ENCODE measurements around the gene ENAM.
"Not testable (repeated sequence)": the region's sequence is repeated elsewhere in the genome, so short reads cannot be mapped to it uniquely, and the experiment has no call there.

Gene ENAM

DNA sequence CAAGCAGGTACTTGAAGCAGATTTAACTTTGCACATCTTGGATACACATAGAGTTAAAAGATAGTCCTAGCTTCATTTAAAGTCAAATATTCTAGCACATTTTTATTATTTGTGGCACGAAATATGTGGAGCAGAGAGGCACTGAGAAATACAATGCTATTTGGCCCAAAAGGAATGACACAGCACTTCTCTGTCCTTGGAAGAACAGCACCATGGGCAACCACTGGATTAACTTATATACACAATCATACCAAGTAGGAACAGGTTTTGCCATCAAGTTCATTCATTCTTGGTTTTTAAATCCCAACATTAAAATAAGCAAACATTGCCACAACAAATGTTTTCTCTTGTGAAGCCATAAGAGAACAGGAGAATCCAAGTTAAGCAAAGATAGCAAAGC, 924 bp upstream of the ENAM start:
- DNase-seq (ENCODE audit: low spot score): no peak
- TF ChIP-seq, protein P1, sequence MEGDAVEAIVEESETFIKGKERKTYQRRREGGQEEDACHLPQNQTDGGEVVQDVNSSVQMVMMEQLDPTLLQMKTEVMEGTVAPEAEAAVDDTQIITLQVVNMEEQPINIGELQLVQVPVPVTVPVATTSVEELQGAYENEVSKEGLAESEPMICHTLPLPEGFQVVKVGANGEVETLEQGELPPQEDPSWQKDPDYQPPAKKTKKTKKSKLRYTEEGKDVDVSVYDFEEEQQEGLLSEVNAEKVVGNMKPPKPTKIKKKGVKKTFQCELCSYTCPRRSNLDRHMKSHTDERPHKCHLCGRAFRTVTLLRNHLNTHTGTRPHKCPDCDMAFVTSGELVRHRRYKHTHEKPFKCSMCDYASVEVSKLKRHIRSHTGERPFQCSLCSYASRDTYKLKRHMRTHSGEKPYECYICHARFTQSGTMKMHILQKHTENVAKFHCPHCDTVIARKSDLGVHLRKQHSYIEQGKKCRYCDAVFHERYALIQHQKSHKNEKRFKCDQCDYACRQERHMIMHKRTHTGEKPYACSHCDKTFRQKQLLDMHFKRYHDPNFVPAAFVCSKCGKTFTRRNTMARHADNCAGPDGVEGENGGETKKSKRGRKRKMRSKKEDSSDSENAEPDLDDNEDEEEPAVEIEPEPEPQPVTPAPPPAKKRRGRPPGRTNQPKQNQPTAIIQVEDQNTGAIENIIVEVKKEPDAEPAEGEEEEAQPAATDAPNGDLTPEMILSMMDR (IDR thresholded peaks at IDR 0.05; ENCODE audit: extremely low read depth, missing control alignments): no peak

DNA sequence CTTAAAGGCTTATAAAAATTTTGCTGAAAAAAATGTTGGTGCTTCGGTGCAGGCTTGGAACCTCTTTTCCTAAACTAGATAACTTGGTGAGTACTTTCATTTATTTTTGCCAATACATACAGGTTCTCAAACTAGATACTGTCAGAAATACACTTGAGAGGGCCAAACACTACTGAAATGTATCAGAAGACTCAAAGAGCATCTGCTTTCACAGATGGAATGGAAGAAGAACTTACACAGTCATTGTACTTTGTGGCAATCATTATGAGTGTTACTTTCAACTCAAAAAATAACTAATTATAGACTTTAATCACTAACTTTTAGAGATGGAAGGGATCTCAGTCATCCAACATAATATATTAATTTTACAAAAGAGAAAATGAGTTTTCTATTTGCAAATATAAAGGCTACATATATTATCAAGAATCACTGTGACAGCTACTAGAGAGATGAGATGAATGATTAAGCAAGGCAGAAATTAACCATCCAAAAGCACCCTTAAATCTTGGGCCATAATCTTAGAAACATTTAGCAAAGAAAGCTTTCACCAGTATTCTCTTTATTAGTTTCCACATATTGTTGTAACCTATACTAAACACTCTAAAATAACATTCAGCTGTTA, 1.0 kb downstream of the ENAM start:
- TF ChIP-seq, protein P1 (IDR thresholded peaks at IDR 0.05; ENCODE audit: extremely low read depth, missing control alignments): no peak

DNA sequence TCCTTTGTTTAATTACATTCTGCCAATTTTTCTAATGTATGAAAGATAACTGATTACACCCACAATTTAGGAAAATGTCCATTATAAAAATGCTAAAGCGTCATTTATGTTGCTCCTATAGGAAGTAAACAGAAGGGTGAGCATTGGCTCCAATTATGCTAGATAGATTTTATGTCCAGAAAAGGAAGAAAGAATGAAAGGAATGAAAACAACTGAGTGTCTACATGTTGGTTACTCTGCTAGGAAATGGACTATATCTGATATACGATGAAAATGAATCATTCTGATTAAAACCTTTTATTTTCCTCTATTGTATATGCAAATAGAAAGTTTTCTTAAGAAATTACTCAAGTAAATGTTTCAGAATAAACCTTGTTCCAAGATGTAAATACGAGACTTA, 1.6 kb downstream of the ENAM start:
- DNase-seq (ENCODE audit: low spot score): no peak
- TF ChIP-seq, protein P1 (IDR thresholded peaks at IDR 0.05; ENCODE audit: extremely low read depth, missing control alignments): no peak

More for the DNA sequence above, 1.0 kb downstream of the ENAM start:
- no peak for DNase-seq (ENCODE audit: low spot score)

DNA sequence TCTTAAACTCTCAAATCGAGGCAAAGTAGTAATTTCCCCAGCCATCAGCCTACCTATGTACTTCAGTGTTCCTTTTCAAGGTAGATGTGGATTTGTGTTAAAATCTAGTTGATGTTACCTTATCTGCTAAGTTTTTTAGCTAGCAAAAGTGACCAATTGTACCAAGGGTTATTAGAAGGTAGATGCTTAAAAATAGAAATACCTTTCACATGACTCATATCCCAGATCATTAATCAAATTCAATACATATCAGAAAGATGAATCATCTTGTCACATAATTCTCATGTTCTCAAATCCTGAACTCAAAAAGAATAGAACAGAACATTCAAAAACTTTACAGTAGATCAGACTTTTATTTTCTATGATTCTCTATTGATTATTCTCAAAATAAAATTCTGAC, 3.5 kb downstream of the ENAM start:
- DNase-seq (ENCODE audit: low spot score): no peak
- TF ChIP-seq, protein P1 (IDR thresholded peaks at IDR 0.05; ENCODE audit: extremely low read depth, missing control alignments): no peak

DNA sequence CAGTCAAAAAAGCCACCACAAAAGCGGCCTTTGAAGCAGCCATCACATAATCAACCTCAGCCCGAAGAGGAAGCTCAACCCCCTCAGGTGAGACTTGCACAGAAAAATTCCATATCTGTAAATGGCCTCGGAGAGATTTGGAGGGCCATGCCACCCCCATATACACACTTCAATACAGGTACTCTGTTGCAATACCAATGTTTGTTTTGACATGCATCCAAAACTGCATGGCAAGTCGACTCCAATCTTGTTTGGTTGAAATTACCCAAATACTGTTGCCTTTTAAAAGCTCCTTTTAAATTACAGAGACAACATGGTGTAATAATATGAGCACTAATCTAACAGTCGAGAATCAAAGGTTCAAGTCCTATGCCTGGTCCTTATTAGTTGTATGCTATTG, 5.9 kb downstream of the ENAM start:
- TF ChIP-seq, protein P1 (IDR thresholded peaks at IDR 0.05; ENCODE audit: extremely low read depth, missing control alignments): no peak
- no peak for DNase-seq (ENCODE audit: low spot score)

DNA sequence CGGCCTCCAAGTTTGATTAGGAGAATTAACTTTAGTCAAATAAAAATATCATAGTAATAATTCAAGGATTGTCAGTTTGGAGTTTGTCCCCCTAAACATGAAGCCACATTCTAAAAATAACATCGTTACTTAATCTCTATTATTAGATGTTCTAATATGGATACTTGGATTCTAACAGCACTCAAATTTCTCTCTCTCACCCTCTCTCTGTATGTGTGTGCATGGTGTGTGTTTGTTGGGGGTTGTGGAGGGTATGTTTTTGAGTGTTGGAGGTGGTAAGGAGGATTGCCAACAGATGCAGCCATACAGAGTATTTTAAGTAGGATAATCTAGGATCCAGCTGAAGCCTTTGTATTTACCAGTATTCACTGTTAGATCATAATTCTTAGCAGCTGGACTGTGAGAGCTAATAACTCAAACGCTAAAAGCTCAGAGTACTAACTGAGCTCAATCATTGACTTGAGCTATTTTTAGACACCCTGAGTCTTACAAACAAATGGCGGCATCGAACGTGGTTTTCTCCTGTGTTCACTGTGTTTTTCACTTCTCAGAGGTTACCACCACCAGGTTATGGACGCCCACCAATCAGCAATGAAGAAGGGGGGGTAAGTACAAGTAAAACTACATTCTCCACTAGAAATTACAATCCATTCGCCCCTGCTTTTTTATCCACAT, 8.8 kb downstream of the ENAM start:
- DNase-seq (ENCODE audit: low spot score): no peak
- TF ChIP-seq, protein P1 (IDR thresholded peaks at IDR 0.05; ENCODE audit: extremely low read depth, missing control alignments): no peak

DNA sequence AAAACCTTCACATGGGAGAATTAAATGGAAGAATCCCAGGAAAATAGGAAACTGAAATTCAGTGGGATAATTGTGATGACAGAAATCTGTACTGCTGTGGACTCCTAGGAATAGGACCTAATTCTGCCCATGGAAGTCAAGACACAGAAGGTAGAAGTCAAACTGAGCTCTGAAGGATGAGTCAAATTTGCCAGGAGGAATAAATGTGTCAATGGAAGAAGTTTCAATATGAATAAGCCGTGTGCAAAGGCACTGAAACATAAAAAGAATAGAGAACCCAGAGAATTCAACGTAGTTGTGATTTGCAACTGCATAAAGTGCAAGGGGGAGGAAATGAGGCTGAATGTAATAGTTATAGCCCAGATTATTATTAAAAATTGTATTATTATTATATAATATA, 11.6 kb downstream of the ENAM start:
- no peak for DNase-seq (ENCODE audit: low spot score)
- TF ChIP-seq, protein P1 (IDR thresholded peaks at IDR 0.05; ENCODE audit: extremely low read depth, missing control alignments): no peak

DNA sequence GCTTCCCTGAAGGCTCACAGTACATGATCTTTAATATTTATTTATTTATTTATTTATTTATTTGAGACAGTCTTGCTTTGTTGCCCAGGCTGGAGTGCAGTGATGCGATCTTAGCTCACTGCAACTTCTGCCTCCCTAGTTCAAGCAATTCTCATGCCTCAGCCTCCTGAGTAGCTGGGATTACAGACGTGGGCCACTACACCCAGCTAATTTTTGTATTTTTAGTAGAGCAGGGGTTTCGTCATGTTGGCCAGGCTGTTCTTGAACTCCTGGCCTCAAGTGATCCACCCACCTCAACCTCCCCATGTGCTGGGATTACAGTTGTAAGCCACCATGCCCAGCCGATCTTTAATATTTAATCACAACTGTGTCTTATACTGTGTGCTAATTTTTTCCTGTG, 22.2 kb downstream of the ENAM start:
- DNase-seq (ENCODE audit: low spot score): not testable (repeated sequence)

Data from GM20000 (cell line).